A673 (cell line): ENCODE data around the gene GGA1. TPM values are rescaled to one million over a fixed set of nuclear protein-coding genes. Genes with fewer than 3 reads are reported as not detected.

ENCODE experiments used
- BruUV-seq: library from RNA; stranded (reverse); fragments of 400-500 nt; replicated peaks from 2 replicates; lab custom pipeline; 2021; lab: Mats Ljungman, UMichigan
- CTCF ChIA-PET: fragments of 300-600 bp; sonication (Branson Sonifier 250); formaldehyde crosslinking; loops from one replicate; lab custom pipeline; 2022; ENCODE audit warnings: antibody characterized with exemption; lab: Charles Lee
- POLR2A ChIA-PET: fragments of 300-600 bp; sonication (Branson Sonifier 250); formaldehyde crosslinking; loops from one replicate; lab custom pipeline; 2022; ENCODE audit warnings: antibody characterized with exemption; ENCODE audit not compliant: low non-redundant PET; lab: Charles Lee
- DNase-seq: peaks from one replicate; pipeline ENCODE4 v3.0.0-alpha.2; 2015; ENCODE audit warnings: low spot score
- H3K27ac ChIP-seq: fragments of 200-600 bp; sonication (generic); 2 replicates; pipeline ENCODE4 v1.5.1; 2016; ENCODE audit warnings: mixed run types, low read depth, mild to moderate bottlenecking, mixed read lengths, antibody characterized with exemption, low read length; ENCODE audit not compliant: poor library complexity, severe bottlenecking
- H3K27me3 ChIP-seq: fragments of 200-600 bp; sonication (generic); replicated peaks from 2 replicates; pipeline ENCODE4 v1.6.1; 2017; ENCODE audit warnings: mixed run types, low read depth, mild to moderate bottlenecking, mixed read lengths, antibody characterized with exemption, low read length; ENCODE audit not compliant: insufficient read depth, poor library complexity
- H3K36me3 ChIP-seq: fragments of 200-600 bp; sonication (generic); 2 replicates; pipeline ENCODE4 v1.6.1; 2016; ENCODE audit warnings: mixed run types, mild to moderate bottlenecking, mixed read lengths, antibody characterized with exemption, low read length; ENCODE audit not compliant: insufficient read depth, poor library complexity, severe bottlenecking
- H3K4me1 ChIP-seq: fragments of 200-600 bp; sonication (generic); 2 replicates; pipeline ENCODE4 v1.6.1; 2017; ENCODE audit warnings: mixed run types, mild to moderate bottlenecking, mixed read lengths, antibody characterized with exemption, low read length; ENCODE audit not compliant: insufficient read depth, poor library complexity, severe bottlenecking
- H3K4me3 ChIP-seq: fragments of 200-600 bp; sonication (generic); 2 replicates; pipeline ENCODE4 v1.5.1; 2016; ENCODE audit warnings: low read depth, mixed run types, mild to moderate bottlenecking, mixed read lengths, low read length; ENCODE audit not compliant: poor library complexity, severe bottlenecking
- H3K9me3 ChIP-seq: fragments of 200-600 bp; sonication (generic); 2 replicates; pipeline ENCODE4 v1.6.1; 2016; ENCODE audit warnings: mixed run types, low read depth, mild to moderate bottlenecking, mixed read lengths, antibody characterized with exemption, low read length; ENCODE audit not compliant: poor library complexity, severe bottlenecking
- CTCF ChIP-seq: fragments of 300-800, 200-600 bp; sonication (generic); conservative IDR thresholded peaks from 2 replicates; pipeline ENCODE4 v1.5.1; 2017; ENCODE audit warnings: low read depth, mild to moderate bottlenecking, antibody characterized with exemption, low read length, moderate library complexity, mixed read lengths
- EZH2 ChIP-seq: fragments of 200-600 bp; sonication (generic); IDR thresholded peaks from 2 replicates; pipeline ENCODE4 v1.6.1; 2017; ENCODE audit warnings: borderline replicate concordance, low read depth, mild to moderate bottlenecking, mixed read lengths, antibody characterized with exemption, low read length; ENCODE audit not compliant: poor library complexity, severe bottlenecking
- intact Hi-C: fragments of 100-400 bp; cut with micrococcal nuclease; formaldehyde crosslinking; loops from one replicate; pipeline ENCODE4 v1.10.0; 2022; ENCODE audit not compliant: unreplicated experiment
- total RNA-seq: library from RNA; stranded (reverse); gene quantifications from 2 replicates; pipeline ENCODE4 v1.2.3, GENCODE V29; 2021

The GGA1 gene
- total RNA-seq, 1 experiment from 2014 or later: 74.6 TPM

- Histone ChIP-seq H3K27ac (no peak overlapping the region), H3K27me3 (no peaks in the 10 kb centered on the region), H3K4me1 (peaks cover 14% of the 10 kb centered on the region), H3K36me3 (peaks cover 21% of the 10 kb centered on the region), H3K4me3 (no peak overlapping the region), H3K9me3 (no peaks in the 10 kb centered on the region)
- POLR2A ChIA-PET: no interaction called here
- intact Hi-C loops: loop anchor here (5.0 kb wide), 1 partner anchor 167 kb away; no protein-coding TSS in a partner anchor
- CTCF ChIA-PET: interaction anchor here (0.6 kb wide), 1 partner anchor 213 kb away, joined by 6 read pairs; no protein-coding TSS in a partner anchor
- no peak for DNase-seq
- no TSS peak for BruUV-seq
- TF ChIP-seq CTCF (no peak), EZH2 (no peak)
Measured at GRCh38 chr22:37624876-37625275, 16.2 kb downstream of the GGA1 start.

- H3K27ac ChIP-seq: peak overlapping the region; percentile 65
- intact Hi-C loops: no loop called here
- ChIA-PET CTCF (interaction anchor here (0.6 to 2.1 kb wide), 3 partner anchors 17 to 212 kb away, joined by 3 to 7 read pairs (median 6); partner anchors contain the start of gene NOL12), POLR2A (no interaction called here)
- no peaks in the 10 kb centered on the region for H3K27me3 ChIP-seq
- BruUV-seq: no TSS peak
- peaks cover 14% of the 10 kb centered on the region for H3K4me1 ChIP-seq
- no peaks in the 10 kb centered on the region for H3K9me3 ChIP-seq
- no peak overlapping the region for H3K4me3 ChIP-seq
- TF ChIP-seq EZH2 (no peak), CTCF (no peak)
- no peak for DNase-seq
- peaks cover 21% of the 10 kb centered on the region for H3K36me3 ChIP-seq
Measured at GRCh38 chr22:37625737-37626136, 17.1 kb downstream of the GGA1 start.

- intact Hi-C loops: no loop called here
- no TSS peak for BruUV-seq
- POLR2A ChIA-PET: no interaction called here
- CTCF ChIA-PET: interaction anchor here (0.6 to 2.1 kb wide), 3 partner anchors 9 to 60 kb away, joined by 3 to 7 read pairs (median 3); partner anchors contain the start of gene NOL12
- peak overlapping the region; percentile 65 for H3K27ac ChIP-seq
- no peaks in the 10 kb centered on the region for H3K27me3 ChIP-seq
- TF ChIP-seq EZH2 (no peak), CTCF (no peak)
- H3K4me3 ChIP-seq: no peak overlapping the region
- peaks cover 14% of the 10 kb centered on the region for H3K4me1 ChIP-seq
- H3K9me3 ChIP-seq: no peaks in the 10 kb centered on the region
- DNase-seq: peak; percentile 39
- peaks cover 18% of the 10 kb centered on the region for H3K36me3 ChIP-seq
Measured at GRCh38 chr22:37626144-37626543, 17.5 kb downstream of the GGA1 start.
